Fibroblast of lung (primary cell): Measurements from ENCODE around the gene TANC1. TPM values are rescaled to one million over a fixed set of nuclear protein-coding genes. Genes with fewer than 3 reads are reported as not detected.

ENCODE experiments used
- DNase-seq, 2 donors: peaks; one replicate each; pipeline versions ENCODE4 v3.0.0 to v3.0.0-alpha.2; 2010; ENCODE audit warnings: low read depth in 2 of 2
- H2AFZ ChIP-seq: 2 replicates; pipeline ENCODE4 v1.5.1; 2012; ENCODE audit warnings: low read length, control low read depth, inconsistent platforms
- H3K27ac ChIP-seq: 2 replicates; pipeline ENCODE4 v1.5.1; 2011; ENCODE audit warnings: low read length, control low read depth; ENCODE audit not compliant: insufficient read depth
- H3K27me3 ChIP-seq: 2 replicates; pipeline ENCODE4 v1.5.1; 2011; ENCODE audit warnings: mild to moderate bottlenecking, low read length; ENCODE audit not compliant: control insufficient read depth, insufficient read depth
- H3K36me3 ChIP-seq: 2 replicates; pipeline ENCODE4 v1.5.1; 2011; ENCODE audit warnings: low read length; ENCODE audit not compliant: control insufficient read depth, insufficient read depth
- H3K4me1 ChIP-seq: 2 replicates; pipeline ENCODE4 v1.5.1; 2011; ENCODE audit warnings: low read length; ENCODE audit not compliant: control insufficient read depth, insufficient read depth; ENCODE audit errors: extremely low read depth
- H3K4me2 ChIP-seq: 2 replicates; pipeline ENCODE4 v1.5.1; 2011; ENCODE audit warnings: low read length, control low read depth; ENCODE audit not compliant: insufficient read depth; ENCODE audit errors: extremely low read depth
- H3K4me3 ChIP-seq, 4 experiments: fragments of 200-600 bp in 1 of 4; sonication (generic) in 1 of 4; replicated peaks in 1 of 4; 2 replicates each; pipeline ENCODE4 v1.5.1; 2011 to 2016; ENCODE audit warnings: low read length in 4 of 4, low read depth in 3 of 4, mild to moderate bottlenecking in 3 of 4, control low read depth in 2 of 4, inconsistent platforms in 1 of 4, mixed read lengths in 1 of 4; ENCODE audit not compliant: insufficient read depth in 1 of 4; ENCODE audit errors: control extremely low read depth in 1 of 4
- H3K79me2 ChIP-seq: 2 replicates; pipeline ENCODE4 v1.5.1; 2012; ENCODE audit warnings: mild to moderate bottlenecking, low read length, inconsistent platforms; ENCODE audit not compliant: control insufficient read depth, insufficient read depth
- H3K9ac ChIP-seq: 2 replicates; pipeline ENCODE4 v1.5.1; 2011; ENCODE audit warnings: mild to moderate bottlenecking, low read length, control low read depth; ENCODE audit not compliant: insufficient read depth
- H3K9me3 ChIP-seq: 2 replicates; pipeline ENCODE4 v1.5.1; 2012; ENCODE audit warnings: low read depth, low read length; ENCODE audit not compliant: control insufficient read depth, insufficient read depth
- H4K20me1 ChIP-seq: 2 replicates; pipeline ENCODE4 v1.5.1; 2011; ENCODE audit warnings: low read length; ENCODE audit not compliant: control insufficient read depth, insufficient read depth; ENCODE audit errors: extremely low read depth
- EZH2 ChIP-seq: IDR thresholded peaks from 2 replicates; pipeline ENCODE4 v1.5.1; 2012; ENCODE audit warnings: low read length, control low read depth, mild to moderate bottlenecking; ENCODE audit errors: missing control alignments
- polyA plus RNA-seq, 2 donors: library from polyadenylated mRNA; depleted of rRNA in 1 of 2; stranded (reverse) in 1 of 2; unstranded in 1 of 2; fragments of >200 nt; gene quantifications; 2 replicates each; pipeline ENCODE4 v1.2.1, GENCODE V29; 2011 to 2012; ENCODE audit warnings: missing spikeins in 1 of 2
- total RNA-seq: library from RNA; depleted of rRNA; stranded (reverse); fragments of >200 nt; gene quantifications from 2 replicates; pipeline ENCODE4 v1.2.1, GENCODE V29; 2014
- TF ChIP-seq, protein P1 (sequence below), 2 donors: IDR thresholded peaks in 1 of 2; conservative IDR thresholded peaks in 1 of 2; 1 replicate in 1 of 2; 2 replicates in 1 of 2; pipeline ENCODE4 v1.5.1; 2011 to 2012; ENCODE audit warnings: low read length in 2 of 2, control low read depth in 1 of 2, inconsistent platforms in 1 of 2, low read depth in 1 of 2, mild to moderate bottlenecking in 1 of 2

Gene TANC1
- total and polyA plus RNA-seq, 2 donors (not counting 1 experiment from before 2014, with no cell fraction given), result 32.7 to 41.9 TPM

GRCh38 chr2:159155320-159155719 is 186.9 kb downstream of the TANC1 start:
- Histone ChIP-seq H3K9me3 (no peaks in the 10 kb centered on the region), H3K9ac (no peak overlapping the region), H2AFZ (no peak overlapping the region), H3K36me3 (no peaks in the 10 kb centered on the region), H4K20me1 (no peaks in the 10 kb centered on the region), H3K79me2 (no peaks in the 10 kb centered on the region), H3K4me2 (no peak overlapping the region), H3K4me1 (peaks cover under 1% of the 10 kb centered on the region), H3K27me3 (no peaks in the 10 kb centered on the region), H3K4me3 (no peak overlapping the region), H3K27ac (no peak overlapping the region)
- TF ChIP-seq EZH2, result no peak
- TF ChIP-seq, protein P1, sequence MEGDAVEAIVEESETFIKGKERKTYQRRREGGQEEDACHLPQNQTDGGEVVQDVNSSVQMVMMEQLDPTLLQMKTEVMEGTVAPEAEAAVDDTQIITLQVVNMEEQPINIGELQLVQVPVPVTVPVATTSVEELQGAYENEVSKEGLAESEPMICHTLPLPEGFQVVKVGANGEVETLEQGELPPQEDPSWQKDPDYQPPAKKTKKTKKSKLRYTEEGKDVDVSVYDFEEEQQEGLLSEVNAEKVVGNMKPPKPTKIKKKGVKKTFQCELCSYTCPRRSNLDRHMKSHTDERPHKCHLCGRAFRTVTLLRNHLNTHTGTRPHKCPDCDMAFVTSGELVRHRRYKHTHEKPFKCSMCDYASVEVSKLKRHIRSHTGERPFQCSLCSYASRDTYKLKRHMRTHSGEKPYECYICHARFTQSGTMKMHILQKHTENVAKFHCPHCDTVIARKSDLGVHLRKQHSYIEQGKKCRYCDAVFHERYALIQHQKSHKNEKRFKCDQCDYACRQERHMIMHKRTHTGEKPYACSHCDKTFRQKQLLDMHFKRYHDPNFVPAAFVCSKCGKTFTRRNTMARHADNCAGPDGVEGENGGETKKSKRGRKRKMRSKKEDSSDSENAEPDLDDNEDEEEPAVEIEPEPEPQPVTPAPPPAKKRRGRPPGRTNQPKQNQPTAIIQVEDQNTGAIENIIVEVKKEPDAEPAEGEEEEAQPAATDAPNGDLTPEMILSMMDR (conservative IDR thresholded peaks at IDR 0.05 in 1 of 2, IDR thresholded peaks at IDR 0.05 in 1 of 2; ENCODE audit: low read depth in 1 of 2, low read length in 2 of 2), result no peak
- DNase-seq, result no peak

DNA sequence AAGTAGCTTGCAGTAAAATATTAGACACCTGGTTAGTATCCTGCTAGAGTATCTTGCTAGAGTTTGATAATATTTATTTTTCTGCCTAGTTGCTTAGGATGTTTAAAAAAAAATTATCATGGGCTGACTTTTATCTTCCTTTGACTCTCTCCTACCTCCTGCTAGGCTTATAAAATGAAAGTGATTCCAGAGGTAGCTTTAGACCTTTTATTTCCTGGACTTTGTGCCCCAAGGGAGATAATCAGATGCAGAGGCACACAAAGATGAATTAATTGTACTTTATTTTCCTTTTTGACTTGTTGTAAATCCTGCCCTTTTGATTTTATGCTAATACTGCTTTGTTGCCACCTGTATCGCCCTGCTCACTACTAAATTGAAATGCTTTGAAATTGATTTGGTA is 187.4 kb downstream of the TANC1 start:
- H3K79me2 ChIP-seq, result no peaks in the 10 kb centered on the region
- no peak overlapping the region for H3K9ac ChIP-seq
- no peak for TF ChIP-seq EZH2
- TF ChIP-seq, protein P1 (conservative IDR thresholded peaks at IDR 0.05 in 1 of 2, IDR thresholded peaks at IDR 0.05 in 1 of 2; ENCODE audit: low read depth in 1 of 2, low read length in 2 of 2), result no peak
- H3K4me3 ChIP-seq, result no peak overlapping the region
- no peak overlapping the region for H3K4me2 ChIP-seq
- H3K27ac ChIP-seq, result no peak overlapping the region
- H3K4me1 ChIP-seq, result no peaks in the 10 kb centered on the region
- H3K27me3 ChIP-seq, result no peaks in the 10 kb centered on the region
- no peaks in the 10 kb centered on the region for H3K36me3 ChIP-seq
- no peaks in the 10 kb centered on the region for H3K9me3 ChIP-seq
- H4K20me1 ChIP-seq, result no peaks in the 10 kb centered on the region
- DNase-seq, result no peak
- H2AFZ ChIP-seq, result no peak overlapping the region

GRCh38 chr2:159156834-159157233 is 188.4 kb downstream of the TANC1 start:
- Histone ChIP-seq H2AFZ (no peak overlapping the region), H3K36me3 (no peaks in the 10 kb centered on the region), H4K20me1 (no peaks in the 10 kb centered on the region), H3K27ac (no peak overlapping the region), H3K4me1 (no peaks in the 10 kb centered on the region), H3K9ac (no peak overlapping the region), H3K27me3 (no peaks in the 10 kb centered on the region), H3K79me2 (no peaks in the 10 kb centered on the region), H3K4me3 (no peak overlapping the region), H3K4me2 (no peak overlapping the region), H3K9me3 (no peaks in the 10 kb centered on the region)
- TF ChIP-seq EZH2, result no peak
- TF ChIP-seq, protein P1 (conservative IDR thresholded peaks at IDR 0.05 in 1 of 2, IDR thresholded peaks at IDR 0.05 in 1 of 2; ENCODE audit: low read depth in 1 of 2, low read length in 2 of 2), result no peak
- DNase-seq, result no peak
